ENCODE data around the gene ESPN.

ESPN gene

DNA sequence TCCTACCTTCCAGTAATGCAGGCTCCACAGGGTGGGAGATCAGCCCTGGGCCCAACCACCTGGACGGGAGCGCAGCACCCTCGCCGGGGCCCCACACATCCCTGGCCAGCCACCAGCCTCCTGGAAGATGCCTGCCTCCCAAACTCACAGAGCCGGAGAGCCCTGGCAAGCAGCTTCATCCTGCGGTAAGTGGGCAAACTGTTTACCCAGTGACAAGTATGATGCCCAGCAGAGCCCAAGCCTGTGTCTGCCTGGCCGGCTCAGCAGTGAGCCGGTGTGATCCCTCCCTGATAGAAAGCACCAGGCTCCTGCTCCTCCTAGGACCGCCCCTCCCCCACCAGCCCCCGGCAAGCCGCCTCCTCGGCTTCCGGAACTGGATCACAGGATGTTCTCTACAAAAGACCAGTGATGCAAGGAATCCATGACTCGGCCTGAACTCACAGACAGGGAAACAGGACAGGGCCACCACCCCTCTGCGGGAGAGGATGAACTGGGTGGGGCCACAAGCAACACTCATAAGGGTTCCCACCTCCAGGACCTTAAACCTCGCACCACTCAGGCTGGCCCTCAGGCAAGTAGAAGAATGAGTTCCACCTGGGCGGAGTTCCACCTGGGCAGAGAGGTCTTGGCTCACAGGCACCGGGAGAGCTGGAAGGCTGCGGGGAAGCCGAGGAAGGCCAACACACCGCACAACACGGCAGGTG is 38.9 kb upstream of the ESPN start:
- H3K27me3 ChIP-seq (replicated peaks; ENCODE audit: control insufficient read depth, insufficient read depth, low read length), result no peaks in the 10 kb centered on the region
- DNase-seq (ENCODE audit: extremely low read depth, insufficient read length), result no peak
- H3K4me3 ChIP-seq (replicated peaks; ENCODE audit: low read depth, low read length), result no peak overlapping the region
- H3K36me3 ChIP-seq (ENCODE audit: control insufficient read depth, insufficient read depth, low read length), result no peaks in the 10 kb centered on the region
- no peak for TF ChIP-seq CTCF (IDR thresholded peaks at IDR 0.05; ENCODE audit: insufficient read depth, low read length, poor library complexity, severe bottlenecking)

DNA sequence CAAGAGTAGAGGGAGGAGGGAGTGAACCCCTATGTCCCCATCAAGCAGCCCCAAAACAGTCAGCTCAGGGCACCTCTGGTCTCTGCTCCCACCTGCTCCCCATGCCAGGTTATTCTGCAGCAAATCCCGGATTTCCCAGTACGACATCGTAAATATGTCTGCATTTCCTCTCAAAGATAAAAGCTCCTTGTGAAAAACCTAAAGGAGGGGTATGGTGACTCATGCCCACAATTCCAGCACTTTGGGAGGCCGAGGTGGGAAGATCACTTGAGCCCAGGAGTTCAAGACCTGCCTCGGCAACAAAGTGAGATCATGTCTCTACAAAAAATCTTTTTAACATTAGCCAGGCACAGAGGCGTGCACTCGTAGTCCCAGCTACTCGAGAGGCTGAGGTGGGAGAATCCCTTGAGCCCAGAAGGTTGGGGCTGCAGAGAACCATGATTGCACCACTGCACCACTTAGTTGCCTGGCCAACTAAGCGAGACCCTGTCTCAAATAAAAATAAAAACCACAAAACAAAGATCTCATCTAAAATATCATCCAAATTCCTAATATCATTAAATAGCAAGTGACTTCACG is 38.1 kb upstream of the ESPN start:
- H3K4me3 ChIP-seq (replicated peaks; ENCODE audit: low read depth, low read length), result no peak overlapping the region
- no peak for TF ChIP-seq CTCF (IDR thresholded peaks at IDR 0.05; ENCODE audit: insufficient read depth, low read length, poor library complexity, severe bottlenecking)
- no peak for DNase-seq (ENCODE audit: extremely low read depth, insufficient read length)
- no peaks in the 10 kb centered on the region for H3K27me3 ChIP-seq (replicated peaks; ENCODE audit: control insufficient read depth, insufficient read depth, low read length)
- no peaks in the 10 kb centered on the region for H3K36me3 ChIP-seq (ENCODE audit: control insufficient read depth, insufficient read depth, low read length)

DNA sequence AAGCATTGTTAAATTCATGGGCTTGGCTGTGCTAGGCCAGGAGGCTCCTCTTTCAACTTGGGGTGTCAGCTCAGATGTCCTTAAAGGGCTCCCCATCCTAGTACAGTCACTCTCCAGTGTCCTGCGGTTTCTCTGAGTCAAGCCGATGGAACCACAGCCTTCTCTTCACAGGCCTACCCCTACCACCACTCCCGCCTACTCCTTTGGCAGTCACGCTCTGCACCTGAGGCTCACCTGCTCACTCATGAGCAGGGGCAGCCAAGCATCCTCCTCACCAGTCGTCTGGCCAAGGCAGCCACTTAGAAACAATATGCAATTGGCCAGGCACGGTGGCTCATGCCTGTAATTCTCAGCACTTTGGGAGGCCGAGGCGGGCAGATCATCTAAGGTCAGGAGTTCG is 34.6 kb upstream of the ESPN start:
- Histone ChIP-seq H3K4me3 (replicated peaks; ENCODE audit: low read depth, low read length) (no peak overlapping the region), H3K36me3 (ENCODE audit: control insufficient read depth, insufficient read depth, low read length) (no peaks in the 10 kb centered on the region)
- DNase-seq (ENCODE audit: extremely low read depth, insufficient read length), result no peak

DNA sequence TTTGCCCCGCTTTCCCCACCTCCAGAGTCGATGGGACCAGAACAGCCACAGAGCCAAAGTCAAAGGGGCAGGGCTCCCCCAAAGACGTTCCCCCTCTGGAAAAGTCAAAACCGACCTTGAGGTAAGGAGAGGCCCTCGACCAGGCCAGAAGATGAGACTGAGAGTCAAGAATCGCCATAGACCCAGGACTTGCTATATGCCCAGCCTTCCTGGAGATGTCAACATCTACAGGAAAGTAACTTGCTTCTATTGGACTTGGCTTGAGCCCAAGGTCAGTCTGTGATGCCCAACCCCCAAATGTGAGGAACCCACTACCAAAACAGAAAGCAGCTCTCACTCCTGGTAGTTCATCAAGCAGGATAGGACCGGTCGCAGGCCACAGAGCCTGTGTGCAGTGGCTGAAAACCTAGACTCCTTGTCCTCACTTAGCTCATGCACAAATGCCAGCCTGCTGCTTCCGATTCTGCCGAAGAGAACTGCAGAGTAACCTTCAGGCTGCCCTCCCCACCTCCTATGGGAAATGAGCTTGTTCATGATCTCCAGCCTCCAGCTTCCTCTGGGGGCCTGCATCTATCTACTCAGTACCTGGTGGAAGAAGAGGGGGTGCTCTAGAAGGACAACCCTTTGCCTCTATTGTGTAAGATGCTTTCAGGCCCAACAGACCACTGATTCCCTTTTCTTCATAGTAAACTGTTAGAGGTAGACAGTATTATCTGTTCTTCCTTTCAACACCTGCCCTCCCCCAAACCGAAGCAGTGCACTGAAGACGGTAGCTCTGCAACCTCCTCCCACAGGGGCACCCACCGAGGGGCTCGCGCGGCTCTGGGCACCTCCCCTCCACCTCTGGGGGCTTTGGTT is 32.4 kb upstream of the ESPN start:
- no peaks in the 10 kb centered on the region for H3K27me3 ChIP-seq (replicated peaks; ENCODE audit: control insufficient read depth, insufficient read depth, low read length)
- no peak for TF ChIP-seq CTCF (IDR thresholded peaks at IDR 0.05; ENCODE audit: insufficient read depth, low read length, poor library complexity, severe bottlenecking)
- no peak for DNase-seq (ENCODE audit: extremely low read depth, insufficient read length)
- peak overlapping the region; percentile 81 for H3K4me3 ChIP-seq (replicated peaks; ENCODE audit: low read depth, low read length)
- H3K36me3 ChIP-seq (ENCODE audit: control insufficient read depth, insufficient read depth, low read length), result no peaks in the 10 kb centered on the region

More for the DNA sequence above, 34.6 kb upstream of the ESPN start:
- TF ChIP-seq CTCF (IDR thresholded peaks at IDR 0.05; ENCODE audit: insufficient read depth, low read length, poor library complexity, severe bottlenecking), result no peak
- no peaks in the 10 kb centered on the region for H3K27me3 ChIP-seq (replicated peaks; ENCODE audit: control insufficient read depth, insufficient read depth, low read length)

DNA sequence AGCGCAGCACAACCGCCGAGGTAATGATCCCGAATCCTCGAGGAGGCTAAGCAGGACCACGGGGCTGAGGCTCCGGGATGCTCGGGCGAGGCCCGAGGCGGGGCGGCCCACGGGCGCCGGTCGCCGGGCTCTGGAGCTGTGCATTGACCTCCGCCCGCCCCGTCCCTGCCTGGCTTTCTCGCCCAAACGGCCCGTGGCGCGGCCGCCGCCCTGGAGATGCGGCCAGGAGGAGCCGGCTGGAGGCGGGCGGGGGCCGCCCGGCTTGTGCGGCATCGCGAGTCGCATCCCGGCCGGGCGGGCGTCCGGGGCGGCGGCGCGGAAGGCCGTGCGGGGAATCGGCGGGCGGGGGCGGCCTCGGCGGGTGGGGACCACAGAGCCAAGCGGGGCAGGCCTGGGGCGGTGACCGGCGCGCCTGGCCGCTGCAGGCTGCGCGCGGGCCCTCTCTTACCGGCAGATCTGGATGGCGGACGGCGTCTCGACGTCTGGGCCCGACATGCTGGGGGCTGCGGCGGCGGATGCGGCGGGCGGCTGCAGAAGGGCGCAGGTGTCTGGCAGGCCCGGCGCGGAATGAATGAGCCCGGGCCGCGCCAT is 31.7 kb upstream of the ESPN start:
- Histone ChIP-seq H3K36me3 (ENCODE audit: control insufficient read depth, insufficient read depth, low read length) (no peaks in the 10 kb centered on the region), H3K4me3 (replicated peaks; ENCODE audit: low read depth, low read length) (peak overlapping the region; percentile 81), H3K27me3 (replicated peaks; ENCODE audit: control insufficient read depth, insufficient read depth, low read length) (no peaks in the 10 kb centered on the region)
- TF ChIP-seq CTCF (IDR thresholded peaks at IDR 0.05; ENCODE audit: insufficient read depth, low read length, poor library complexity, severe bottlenecking), result no peak
- DNase-seq (ENCODE audit: extremely low read depth, insufficient read length), result no peak
